Hindlimb muscle (tissue), 1 donor: ENCODE results near the gene HEY2. TPM values are rescaled to one million over a fixed set of nuclear protein-coding genes. Genes with fewer than 3 reads are reported as not detected.
"Not testable (repeated sequence)": the region's sequence is repeated elsewhere in the genome, so short reads cannot be mapped to it uniquely, and the experiment has no call there.

Experiments used
- DNase-seq: peaks from one replicate; pipeline ENCODE4 v3.0.0-alpha.2; 2013
- polyA plus RNA-seq: library from polyadenylated mRNA; unstranded; fragments of 120-200 nt; gene quantifications from one replicate; pipeline ENCODE4 v1.2.1, GENCODE V29; 2013; ENCODE audit not compliant: insufficient read length

HEY2 gene
- polyA plus RNA-seq, 1 donor = 10.9 TPM

DNA sequence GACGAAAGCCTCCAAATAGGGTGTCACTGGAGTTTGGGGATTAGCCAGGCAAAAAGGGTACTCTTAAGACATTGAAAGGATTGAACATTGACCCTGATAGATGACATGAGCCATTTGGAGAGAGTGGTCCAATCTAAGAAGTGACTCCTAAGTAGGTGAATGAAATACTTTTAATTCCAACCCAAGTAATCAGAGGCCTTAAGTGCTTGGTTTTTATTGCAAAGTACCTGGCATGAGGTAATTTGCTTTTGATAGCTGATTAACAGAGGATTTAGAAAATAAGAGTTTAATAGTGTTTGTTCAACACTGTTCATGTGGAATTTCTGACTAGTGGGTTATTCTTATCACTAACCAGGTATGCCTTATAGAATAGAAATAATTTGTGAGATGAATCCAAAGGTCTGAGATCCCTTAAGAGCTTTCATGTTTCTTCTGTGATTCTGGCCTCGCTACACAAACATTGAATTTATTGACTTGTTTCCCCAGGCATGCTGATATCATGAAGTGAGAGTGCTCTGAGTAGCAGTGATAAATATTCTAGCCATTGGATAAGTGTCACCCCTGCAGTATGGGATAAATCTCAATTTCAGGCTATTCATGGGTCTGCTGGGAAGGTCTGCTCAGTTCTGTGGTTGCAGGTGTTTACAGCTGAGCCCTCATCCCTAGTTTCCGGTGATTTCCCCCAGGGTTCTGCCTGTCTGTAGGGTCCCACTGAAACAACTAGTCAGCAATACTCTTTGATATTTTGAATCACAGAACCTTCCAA is 47.9 kb downstream of the HEY2 start:
- DNase-seq = no peak

DNA sequence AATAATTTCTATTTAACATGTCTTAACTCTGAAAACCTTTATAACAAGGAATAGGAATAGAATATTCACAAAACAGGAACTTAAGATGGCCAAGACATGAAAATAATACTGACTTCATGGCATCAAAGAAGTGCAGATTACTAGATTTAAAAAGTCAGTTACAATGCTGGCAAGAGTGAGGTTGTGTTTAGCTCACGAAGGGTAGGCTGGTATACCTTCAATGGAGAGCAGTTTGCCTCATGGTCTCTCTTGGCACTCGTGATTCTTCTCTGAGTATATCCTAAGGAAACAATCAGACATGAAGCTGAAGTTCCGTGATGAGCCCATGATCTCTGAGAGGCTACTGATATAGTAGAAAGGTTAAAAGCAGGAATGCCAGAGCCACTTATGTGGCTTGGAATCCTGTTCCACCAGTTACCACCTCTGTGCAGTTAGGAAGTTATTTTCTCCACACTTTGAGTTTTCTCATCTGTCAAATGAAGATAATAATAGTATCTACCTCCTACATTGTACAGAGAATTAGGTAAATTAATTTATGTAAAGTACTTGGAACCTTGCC is 48.5 kb downstream of the HEY2 start:
- no peak for DNase-seq

DNA sequence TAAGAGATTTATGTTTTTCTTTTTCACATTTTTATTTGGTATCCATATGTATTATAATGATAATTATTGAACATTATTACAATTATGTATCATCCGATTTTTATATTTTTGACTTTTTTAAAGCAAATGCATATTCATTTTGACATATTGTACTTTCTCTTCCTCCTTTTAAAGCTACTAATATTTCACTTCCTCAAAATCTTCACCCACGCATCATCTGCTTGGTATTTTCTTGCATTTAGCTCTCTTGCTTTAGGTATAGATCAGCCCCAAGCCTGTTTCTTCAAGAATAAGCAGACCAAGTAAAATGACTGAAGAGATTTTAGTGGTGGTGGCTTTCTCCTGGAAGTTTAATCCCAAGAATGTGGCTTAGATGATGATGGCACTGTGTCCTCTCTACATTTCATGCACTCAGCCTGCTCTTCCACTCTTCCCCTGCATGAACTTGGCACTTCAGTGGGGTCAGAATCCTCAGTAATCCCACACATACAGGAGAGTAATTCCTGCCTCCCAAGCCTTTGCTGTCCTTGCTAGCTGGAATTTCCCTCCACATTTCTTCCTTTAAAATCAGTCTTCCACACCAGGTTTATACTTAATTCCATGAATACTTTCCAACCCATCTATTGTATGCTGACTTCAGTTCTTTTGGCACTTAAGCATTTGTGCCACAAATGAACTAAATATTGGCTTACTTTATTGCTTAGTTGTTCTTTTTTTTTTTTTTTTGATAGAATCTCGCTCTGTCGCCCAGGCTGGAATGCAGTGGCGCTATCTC is 49.5 kb downstream of the HEY2 start:
- DNase-seq = no peak

DNA sequence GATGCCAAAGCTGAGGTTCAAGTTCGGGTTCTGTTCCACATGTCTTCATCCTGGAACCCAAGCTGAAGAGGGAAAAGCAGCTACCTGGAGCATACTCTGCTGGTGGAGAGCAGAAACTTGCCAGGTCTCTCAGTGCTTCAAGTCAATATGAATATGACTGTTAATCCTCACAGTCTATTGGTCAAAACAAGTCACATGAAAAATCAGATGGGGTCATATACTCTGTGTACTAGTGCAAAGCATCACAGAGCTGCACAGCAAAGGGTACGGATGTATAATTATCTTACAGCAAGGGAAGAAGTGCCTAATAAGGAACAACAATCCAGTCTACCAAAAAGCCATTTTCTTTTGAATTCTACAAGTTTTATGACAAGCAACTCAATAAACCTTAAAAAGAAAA is 53.0 kb downstream of the HEY2 start:
- DNase-seq = no peak

DNA sequence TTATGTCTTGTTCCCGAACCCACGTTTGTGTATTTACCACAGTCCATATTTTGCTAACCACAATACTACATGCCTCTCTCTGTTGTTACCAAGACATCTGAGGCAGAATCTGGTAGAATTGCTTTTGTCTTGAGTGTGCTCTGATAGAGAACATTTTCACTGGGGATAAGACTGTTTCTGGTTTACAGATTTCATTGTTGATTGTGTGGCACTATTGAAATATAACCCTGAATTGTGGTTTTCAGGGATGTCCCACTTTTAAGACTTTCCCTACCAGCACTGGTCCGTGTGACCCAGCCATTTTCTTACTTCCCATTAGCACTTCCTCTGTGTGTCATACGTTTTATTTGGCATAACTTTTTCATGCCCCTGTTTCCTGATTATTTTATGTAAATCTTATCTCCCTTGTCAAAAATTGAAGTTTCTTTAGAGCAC is 53.5 kb downstream of the HEY2 start:
- no peak for DNase-seq

DNA sequence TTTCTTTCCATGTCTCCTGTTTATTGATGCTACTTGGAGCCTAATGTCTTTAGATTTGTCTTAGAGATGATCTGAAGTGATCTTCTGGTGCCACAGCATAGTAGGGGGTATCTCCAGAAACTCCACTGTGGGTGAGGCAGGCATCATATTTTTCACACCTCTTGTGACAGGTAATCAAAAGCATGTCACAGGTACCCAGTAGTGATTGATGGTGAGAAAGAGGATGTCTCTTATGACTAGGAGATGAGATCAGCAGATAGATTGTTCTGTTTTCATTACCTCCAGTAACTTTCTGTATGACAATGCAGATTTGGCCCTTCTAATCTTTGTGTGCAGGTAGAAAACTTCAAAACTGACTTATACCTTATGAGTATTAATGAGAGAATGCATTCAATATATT is 54.8 kb downstream of the HEY2 start:
- DNase-seq = no peak

DNA sequence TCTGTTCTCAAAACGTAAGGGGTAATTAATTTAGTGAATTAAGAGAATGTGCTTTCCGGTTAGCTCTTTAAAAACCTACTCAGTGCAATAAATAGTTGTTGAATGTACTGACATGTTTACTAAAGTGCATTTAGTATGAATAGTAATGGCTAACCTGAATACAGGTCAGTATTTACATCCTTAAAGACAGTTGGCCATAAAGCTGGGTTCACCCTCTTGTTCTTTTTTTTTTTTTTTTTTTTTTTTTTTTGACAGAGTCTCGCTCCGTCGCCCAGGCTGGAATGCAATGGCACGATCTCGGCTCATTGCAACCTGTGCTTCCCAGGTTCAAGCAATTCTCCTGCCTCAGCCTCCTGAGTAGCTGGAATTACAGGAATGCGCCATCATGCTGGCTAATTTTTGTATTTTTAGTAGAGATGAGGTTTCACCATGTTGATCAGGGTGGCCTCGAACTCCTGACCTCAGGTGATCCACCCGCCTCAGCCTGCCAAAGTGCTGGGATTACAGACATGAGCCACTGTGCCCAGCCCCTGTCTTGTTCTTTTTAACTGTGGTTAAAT is 55.5 kb downstream of the HEY2 start:
- not testable (repeated sequence) for DNase-seq

DNA sequence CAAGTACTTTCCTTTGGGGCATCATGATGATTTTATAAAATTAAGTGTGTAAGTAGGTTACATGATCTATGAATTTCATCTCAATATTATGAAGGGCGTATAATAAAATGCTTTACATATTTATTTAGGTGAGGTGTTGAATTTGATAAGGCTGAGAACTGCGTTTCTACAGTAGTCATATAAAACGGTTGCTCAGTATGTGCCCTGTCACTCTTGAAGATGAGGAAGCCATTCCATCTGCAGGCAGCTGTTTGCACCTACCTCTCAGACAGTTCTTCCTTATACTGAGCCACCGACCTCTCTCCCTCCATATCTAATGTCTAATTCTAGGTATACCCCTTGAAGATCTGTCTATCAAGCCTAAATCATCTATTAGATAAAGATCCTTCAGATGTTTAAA is 57.4 kb downstream of the HEY2 start:
- DNase-seq = no peak

DNA sequence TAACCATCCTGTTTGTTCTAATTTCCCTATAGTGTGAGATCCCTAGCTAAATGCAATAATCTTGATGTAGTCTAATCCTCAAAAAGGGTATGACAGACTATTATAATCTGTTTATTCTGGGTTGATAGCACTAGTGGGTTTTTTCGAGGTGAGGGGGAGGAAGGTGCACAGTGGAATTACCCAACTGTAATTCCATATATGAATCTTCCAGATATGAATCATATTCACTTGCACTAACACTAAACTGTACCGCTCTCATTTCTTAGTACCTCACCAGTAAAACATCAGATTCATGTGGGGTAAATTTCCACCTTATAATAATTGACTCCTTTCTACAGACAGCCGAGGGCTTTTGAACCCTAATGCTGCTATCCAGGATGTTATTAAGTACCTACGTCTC is 57.9 kb downstream of the HEY2 start:
- DNase-seq = no peak

DNA sequence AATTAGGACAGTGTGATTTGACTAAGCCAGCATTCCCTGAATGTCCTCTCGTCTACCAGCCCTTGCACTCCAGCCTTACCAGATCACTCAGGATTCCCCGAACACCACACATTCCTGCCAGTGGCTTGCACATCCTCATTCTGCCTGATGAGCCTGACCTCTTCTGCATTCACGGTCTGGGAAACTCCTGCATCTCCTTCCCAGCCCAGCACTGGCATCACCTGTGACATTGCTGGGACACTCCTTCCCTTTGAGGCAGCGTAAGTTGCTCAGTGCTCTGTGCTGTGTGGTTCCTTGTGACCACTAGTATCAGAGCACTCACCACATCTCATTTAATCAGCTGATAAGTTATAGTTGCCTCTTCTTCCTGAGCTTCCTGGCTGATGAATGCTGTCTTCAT is 58.6 kb downstream of the HEY2 start:
- DNase-seq = no peak

DNA sequence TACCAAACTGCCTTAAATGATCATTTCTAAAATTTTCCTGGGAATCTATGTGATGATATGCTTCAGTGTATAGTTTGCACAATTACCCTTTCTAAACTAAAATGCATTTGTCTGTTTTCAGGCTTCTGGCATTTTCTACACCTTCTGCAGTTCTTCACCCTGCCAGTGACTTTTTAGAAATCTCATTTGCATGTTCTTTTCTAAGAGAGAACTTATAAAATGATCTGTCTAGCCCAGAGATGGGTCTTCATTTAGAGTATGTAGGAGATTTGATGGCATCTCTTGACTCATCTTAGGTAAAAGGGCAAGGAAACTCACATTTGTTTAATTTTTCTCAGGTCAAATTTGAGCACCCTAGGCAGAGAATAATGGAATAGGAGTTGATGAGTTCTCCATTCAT is 59.2 kb downstream of the HEY2 start:
- DNase-seq = no peak

DNA sequence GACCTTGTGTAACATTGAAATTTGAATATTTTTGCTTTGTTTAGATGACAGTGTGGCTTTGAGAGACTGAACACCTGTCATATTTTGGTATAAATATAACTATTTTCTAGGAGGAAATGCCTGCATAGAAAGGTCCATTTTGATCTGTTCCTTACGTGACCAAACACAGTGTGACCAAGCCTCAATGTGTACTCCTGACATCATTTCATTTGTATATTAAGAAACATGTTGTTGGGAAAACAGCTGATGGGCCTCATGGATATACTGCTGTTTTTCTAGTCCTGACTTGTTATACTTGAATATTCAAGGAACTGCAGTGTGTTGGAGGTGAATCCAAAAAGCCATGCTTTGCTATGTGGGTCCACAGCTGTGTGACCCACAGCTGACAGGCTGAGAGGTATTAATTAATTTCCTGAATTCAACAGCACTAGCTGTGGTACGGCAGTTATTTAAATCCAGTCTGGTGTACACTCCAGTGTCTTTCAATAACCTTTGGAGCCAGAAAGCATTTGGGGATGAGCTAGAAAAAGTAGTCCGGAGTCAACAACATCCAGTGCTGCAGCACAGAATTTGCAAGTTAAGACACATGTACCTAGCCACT is 60.2 kb downstream of the HEY2 start:
- no peak for DNase-seq

DNA sequence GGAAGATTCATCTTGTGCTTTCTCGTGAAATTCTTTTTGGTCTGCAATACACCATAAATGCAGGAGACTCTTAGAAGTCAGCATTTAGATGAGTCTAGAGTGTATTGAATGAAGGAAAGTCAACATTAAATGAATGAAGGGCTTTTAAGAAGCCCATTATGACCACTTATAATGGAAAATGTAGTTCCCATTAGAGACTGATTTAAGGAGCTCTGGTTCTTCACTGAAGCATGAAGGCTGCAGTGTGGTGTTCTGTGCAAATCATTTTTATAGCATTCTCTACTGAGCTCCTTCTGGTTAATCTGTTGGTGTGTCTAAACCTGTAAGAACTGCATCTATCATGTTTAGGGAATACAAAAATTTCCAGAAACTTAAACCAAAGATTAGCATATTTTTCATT is 61.0 kb downstream of the HEY2 start:
- DNase-seq = no peak

Other genes starting within 250 kb of the HEY2 start
- gene NCOA7, start 41.3 kb downstream of the HEY2 start, polyA plus RNA-seq = 6.3 TPM
- 28.3 TPM for gene HINT3, start 207.1 kb downstream of the HEY2 start, polyA plus RNA-seq
- gene TRMT11, start 236.9 kb downstream of the HEY2 start, polyA plus RNA-seq = 13.4 TPM